ENCODE results near the gene FAM180B.

DNA sequence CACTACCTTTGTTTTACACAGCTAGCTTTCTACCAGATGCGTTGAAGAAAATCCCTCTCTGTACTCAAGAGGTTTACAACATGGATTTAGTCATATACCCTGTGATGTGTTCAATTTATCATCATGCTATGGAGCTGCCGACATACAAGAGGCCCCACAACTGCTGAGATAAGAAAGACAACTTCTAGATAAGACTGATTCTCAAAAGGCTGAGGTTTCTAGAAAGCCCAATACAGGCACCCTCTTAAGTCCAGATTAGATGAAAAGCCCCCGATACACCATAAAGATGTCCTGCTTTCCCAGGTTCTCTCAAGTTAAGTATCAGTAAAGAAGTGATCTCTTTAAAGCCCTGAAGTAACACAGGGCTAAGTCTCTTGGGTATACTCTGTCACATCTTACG, 41.5 kb downstream of the FAM180B start:
- no peak for TF ChIP-seq POLR2A (IDR thresholded peaks at IDR 0.05; ENCODE audit: low read length)
- TF ChIP-seq GATA1 (IDR thresholded peaks at IDR 0.05; ENCODE audit: low read depth, low read length) = no peak

Measured in erythroblast (primary cell).